Measurements from ENCODE around the gene SAP130. TPM values are rescaled to one million over a fixed set of nuclear protein-coding genes. Genes with fewer than 3 reads are reported as not detected.
A peak's percentile ranks its signal among the peaks of the same experiment; 100 is the strongest.
"Not testable (repeated sequence)": the region's sequence is repeated elsewhere in the genome, so short reads cannot be mapped to it uniquely, and the experiment has no call there.

The SAP130 gene
- polyA plus RNA-seq, 5 donors, result 22.1 to 26.8 (median 23.1) TPM

DNA sequence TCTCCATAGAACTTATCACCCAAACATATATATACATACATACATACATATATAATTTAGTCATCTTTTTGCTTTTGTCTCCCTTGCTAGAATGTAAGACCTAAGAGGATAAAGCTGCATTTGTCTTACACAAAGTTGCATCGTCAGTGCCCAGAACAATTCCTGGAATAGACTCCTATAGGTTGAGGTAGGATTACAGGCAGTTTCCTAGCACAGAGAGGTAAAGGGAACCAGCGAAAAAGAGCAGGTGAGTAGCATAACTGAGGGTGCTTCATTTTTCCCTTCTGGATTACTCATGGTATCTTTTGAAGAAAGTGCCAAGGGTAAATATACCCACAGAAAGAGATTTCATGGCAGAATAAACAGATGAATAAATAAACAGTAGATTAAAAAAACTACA lies 74.0 kb downstream of the SAP130 start:
- DNase-seq, result no peak

DNA sequence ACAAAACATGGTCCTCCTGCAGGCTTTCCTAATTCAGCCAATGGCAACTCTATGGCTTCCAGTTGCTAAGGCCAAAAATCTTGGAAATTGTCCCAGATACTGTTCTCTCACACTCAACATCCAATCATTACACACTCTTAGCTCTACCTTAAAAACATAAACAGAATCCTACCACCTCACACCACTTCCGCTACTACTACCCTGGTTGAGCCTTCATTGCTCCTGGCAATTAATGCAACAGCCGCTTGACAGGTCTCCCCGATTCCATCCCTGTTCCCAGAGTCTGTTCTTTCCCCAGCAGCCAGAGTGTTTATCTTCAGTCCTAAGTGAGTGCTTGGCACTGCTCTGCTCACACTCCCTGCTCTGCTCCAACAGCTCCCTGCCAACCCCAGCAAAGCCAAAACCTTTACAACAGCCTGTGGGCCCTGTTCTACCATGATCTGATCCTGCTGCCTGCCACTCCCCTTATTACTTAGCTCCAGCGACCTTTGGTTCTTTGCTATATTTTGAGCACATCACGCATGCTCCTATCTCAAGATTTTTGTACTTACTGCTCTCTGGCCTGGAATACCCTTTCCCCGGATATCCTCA lies 74.6 kb downstream of the SAP130 start:
- DNase-seq, result peak; percentile 52 to 57

DNA sequence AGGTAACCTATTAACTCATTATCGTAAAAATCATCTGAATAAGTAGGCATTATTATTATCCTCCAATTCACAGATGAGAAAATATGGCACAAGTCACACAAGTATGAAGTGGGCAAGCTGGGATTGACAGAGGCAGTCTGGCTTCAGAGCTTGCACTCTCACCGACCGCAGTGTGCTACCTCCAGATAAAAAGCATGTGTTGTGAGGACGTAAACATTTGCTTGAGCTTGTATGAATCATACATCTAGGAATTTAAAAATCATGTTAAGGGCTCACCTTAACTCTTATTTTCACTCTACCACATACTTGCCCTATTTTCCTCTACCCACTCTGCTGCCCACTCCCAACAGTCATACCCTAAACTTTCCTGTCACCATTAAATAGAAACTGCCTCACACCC lies 76.8 kb downstream of the SAP130 start:
- DNase-seq, result no peak

DNA sequence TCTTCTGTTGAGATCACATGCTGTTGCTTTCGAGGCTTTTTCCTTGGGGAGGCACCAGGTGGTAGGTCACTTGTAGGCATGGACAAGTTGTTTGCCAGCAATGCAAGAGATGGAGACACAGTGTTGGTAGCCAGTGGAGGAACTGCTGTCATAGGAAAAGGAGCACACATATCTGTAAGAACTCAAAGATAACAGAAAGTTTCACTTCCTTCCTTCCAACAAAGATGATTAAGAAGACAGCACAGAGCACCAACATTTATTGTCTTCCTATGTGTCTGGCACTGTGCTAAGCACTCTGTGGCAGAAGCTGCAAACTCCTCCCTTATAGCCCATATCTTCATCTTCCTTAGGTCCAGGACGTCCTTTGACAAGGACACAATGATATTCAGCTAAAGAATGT lies 77.6 kb downstream of the SAP130 start:
- DNase-seq, result no peak

DNA sequence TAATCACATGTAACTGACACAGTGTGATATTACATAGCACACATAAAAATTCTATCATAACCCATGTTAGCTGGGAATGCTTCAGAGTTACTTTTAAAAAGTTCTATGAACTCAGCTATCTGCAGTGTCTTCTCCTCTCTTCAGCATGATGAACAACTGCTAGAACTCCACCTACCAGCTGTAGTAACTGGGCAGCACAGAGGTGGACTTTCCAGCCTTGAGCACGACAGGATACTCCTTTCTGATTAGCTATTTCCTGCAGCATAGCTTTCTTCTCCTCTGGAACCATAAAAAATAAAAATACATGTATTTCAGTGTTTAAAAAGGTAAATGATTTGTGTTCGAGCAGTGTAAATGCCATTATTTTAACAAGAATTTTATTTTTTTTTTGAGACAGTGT lies 82.6 kb downstream of the SAP130 start:
- DNase-seq, result no peak

DNA sequence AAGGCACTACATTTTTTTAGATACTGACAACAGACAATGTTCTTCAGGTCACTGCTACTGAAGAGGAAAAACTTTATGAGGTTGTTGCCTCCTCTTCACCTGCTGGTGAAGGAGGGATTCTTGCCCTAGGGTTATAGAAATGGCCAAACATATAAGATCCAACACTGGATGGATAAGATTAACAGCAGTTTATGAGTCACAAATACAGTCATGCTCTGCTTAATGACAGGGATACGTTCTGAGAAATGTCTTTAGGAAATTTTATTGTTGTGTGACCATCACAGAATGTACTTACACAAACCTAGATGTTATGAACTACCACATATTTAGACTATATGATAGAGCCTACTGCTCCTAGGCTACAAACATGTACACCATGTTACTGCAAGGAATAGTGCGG lies 84.7 kb downstream of the SAP130 start:
- DNase-seq, result no peak

DNA sequence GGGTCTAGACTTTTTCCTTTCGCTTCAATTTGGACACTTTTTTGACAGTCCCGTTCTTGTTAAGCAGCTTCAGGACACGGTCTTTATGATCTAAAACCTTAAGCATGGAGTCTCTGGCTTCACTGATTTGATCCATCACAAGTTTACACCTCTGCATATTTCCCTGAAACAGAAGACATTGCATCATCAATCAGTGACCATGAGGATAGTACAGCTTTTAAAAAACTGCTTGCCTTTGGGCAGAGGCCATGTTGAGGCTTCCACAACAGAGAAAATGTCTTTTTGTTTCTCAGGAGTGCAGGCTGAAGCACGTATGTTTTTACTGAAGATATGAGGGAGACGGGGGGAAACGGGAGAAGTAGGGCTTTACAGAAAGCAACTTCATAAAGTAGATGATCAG lies 85.9 kb downstream of the SAP130 start:
- DNase-seq, result no peak

DNA sequence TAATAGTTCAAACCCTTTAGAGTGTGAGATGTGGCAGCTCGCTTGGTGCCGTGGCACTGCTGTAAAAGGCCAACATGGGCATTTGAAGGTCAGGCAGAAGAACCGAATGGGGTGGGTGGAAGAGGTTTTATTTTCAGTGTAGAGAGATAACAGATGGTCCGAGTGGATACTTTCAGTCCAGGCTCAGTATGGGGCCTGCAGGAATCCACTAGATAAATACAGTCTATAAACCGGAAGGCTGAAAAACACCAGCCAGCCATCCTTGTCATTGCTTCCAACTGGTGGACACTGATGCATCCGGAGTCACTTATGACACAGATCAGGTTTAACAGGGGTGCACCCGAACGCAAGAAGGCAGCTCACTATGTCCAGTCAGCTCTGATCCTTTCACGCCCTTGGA lies 86.4 kb downstream of the SAP130 start:
- DNase-seq, result no peak

DNA sequence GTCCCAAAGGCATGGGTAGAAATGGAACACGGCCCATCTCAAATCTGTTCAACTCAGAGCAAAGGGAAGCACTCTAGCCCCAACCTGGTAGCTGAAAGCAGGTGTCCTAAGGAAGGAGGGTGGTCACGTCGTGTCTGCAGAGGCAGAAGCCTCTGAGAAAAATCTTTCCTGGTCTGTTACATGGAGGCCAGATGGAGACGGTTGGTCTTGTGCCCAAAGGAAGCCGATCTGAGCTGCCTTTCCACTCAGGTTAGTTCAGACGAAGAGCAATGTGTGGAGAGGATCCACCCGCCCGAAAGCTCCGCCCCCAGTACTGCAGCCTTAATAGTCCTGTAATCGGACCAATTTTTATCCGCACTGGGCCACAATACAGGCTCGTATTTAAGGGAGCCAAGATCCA lies 87.2 kb downstream of the SAP130 start:
- DNase-seq, result no peak

DNA sequence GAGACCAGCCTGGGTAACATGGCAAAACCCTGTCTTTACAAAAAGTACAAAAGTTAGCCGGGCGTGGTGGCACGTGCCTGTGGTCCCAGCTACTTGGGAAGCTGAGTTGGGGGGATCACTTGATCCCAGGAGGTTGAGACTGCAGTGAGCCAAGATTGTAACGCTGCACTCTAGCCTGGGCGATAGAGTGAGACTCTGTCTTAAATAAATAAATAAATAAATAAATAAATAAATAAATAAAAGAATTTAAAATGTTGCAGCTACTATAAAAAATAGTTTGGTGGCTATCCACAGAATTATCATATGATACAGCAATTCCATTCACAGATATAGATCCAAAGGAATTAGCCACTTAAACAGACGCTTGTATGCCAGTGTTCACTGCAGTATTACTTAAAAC lies 92.5 kb downstream of the SAP130 start:
- DNase-seq, result no peak

DNA sequence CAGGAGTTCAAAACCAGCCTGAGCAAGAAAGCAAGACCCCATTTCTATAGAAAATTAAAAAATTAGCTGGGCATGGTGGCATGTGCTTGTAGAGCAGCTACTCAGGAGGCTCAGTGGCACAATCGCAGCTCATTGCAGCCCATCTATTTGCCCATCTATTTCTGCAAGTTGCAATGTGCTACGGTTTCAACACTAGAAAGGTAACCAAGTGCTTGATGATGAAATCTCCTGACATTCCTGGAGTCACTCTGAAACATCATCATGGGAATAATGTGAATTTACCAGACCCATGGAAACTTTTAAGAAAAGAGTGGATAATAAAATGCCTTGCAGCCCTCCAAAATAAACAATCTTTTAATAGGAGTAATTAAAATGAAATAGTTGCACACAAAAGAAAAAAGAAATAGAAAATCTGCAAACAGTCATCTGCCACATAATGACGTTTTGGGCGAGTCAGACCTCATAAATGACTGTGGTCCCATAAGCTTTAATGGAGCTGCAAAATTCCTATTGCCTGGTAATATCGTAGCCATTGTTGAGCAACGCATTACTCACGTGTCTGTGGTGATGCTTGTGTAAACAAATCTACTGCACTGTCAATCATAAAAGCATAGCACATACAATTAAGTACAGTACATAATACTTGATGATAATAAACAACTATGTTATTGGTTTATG lies 95.5 kb downstream of the SAP130 start:
- DNase-seq, result peak; percentile 24 to 42

DNA sequence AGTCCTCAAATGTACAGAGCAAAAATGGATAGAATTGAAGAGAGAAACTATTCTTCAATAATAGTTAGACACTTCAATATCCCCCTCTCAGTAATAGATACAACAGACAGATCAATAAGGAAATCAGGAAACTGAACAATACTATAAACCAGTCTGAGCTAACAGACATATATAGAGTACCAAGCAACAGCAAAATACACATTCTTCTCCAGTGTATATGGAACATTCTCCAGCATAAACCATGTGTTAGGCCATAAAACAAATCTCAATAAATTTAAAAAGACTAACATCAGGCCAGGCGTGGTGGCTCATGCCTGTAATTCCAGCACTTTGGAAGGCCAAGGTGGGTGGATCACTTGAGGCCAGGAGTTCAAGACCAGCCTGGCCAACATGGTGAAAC lies 98.4 kb downstream of the SAP130 start:
- DNase-seq, result no peak

DNA sequence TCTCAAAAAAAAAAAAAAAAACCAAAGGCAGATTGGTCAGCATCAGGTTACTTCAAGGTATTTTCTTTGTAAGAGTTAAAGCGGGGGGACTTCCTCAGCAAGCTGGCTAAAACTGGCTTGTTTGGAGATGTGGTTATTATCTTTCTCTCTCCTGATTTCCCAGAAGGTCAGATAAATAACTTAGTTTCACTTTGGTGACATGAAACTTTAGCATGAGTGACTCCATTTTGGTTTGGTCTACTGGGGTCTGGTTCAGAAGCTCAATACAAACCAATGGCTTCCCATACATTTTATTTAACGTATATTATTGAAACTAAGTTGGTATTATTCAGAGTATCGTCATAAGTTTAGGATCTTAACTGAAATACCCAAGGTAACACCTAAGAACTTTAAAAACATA lies 100.5 kb downstream of the SAP130 start:
- DNase-seq, result no peak

DNA sequence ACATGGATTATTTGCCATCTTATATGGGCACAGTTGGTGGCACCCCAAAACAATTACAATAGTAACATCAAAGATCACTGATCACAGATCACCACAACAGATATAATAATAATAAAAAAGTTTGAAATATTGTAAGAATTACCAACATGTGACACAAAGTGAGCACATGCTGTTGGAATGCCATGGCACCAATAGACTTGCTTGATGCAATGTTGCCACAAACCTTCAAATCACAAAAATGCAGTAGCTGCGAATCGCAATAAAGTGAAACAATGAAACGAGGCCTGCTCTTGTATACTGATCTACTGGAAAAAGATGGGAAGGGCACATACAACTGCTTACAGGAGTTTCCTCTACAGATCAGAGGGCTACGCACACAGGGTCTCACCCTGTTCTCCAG lies 109.9 kb downstream of the SAP130 start:
- no peak for DNase-seq

DNA sequence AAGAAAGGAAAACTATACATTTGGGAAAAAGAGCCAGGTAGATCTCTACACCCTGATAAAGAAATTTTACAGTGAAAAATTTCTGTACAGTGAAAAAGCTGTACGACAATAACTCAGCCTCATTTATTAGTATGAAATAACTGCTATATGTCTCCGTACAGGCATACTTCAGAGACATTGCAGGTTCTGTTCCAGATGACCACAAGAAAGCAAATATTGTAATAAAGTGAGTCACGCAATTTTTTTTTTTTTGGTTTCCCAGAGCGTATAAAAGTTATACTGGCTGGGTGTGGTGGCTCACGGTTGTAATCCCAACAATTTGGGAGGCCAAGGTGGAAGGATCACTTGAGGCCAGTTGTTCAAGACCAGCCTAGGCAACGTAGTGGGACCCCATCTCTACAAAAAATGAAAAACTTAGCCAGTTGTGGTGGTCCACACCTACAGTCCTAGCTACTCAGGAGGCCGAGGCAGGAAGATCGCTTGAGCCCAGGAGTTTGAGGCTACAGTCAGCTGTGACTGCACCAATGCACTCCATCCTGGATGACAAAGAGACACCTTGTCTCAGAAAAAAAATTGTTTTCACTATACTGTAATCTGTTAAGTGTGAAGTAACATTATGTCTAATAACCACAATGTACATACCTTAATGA lies 113.9 kb downstream of the SAP130 start:
- DNase-seq, result no peak

DNA sequence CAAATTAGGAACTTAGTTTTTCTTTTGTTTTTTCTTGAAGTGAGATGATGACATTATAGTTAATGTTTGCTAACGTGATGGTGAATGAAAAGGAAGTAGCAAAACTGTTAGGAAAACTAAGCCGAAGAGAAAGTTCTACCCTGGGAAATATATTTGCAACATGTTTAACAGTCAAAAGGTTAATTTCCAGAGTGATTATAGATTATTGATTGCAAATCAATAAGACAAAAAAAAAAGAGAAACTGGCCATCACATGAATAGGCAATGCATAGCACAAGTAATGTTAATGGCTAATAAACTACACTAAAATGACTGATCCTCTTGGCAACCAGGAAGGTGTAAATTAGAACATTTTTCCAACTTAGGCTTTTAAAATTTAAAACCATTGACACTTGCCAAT lies 116.1 kb downstream of the SAP130 start:
- DNase-seq, result no peak

DNA sequence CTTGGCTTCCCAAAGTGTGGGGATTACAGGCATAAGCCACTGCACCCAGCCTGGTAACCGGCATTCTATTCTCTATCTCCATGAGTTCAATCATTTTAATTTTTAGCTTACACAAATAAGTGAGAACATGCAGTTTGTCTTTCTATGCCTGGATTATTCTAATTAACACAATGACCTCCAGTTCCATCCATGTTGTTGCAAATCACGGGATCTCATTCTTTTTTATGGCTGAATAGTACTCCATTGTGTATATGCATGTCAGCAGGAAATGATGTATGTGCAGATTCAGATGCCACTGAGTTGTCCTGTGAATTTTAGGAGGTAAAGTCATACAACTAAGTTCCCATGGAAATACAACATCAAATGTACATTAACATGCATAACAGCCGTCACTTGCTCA lies 117.4 kb downstream of the SAP130 start:
- no peak for DNase-seq

DNA sequence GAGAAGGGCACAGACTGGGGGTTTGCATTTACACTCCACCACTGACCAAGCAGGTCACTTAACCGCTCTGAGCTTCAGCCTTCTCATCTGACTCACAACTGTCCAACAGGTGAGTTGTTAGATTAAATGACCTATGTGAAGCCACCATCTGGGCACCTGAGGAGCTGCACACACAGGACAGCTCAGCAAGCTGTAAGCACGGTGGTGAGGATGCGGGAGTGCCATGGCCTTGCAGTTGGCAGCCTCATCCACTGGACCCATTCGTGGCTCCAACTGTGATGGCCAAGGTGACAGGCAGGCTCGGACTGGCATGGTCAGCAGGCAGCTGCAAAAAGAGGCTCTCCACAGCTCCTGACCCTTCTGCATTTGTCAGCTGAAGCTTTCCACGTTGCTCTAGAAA lies 118.8 kb downstream of the SAP130 start:
- DNase-seq, result no peak

DNA sequence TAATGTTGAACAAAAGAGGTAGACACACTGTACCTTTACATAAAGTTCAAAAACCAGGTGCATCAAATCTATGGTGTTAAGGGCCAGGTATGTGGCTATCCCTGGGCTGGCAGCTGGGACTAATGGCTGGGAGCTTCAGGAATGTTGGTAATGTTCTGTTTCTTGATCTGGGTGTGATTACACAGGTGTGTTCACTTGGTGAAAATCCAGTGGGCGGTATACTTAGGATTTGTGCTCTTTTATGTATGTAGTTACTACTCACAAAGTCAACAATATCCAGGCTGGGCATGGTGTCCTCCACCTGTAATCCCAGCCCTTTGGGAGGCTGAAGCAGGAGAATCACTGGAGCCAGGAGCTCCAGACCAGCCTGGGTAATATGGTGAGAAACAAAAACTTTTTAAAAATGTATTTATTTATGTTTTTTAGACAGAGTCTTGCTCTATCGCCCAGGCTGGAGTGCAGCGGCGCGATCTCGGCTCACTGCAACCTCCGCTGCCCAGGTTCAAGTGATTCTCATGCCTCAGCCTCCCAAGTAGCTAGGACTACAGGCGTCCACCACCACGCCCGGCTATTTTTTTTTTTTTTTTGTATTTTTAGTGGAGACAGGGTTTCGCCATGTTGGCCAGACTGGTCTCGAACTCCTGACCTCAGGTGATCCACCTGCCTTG lies 120.0 kb downstream of the SAP130 start:
- not testable (repeated sequence) for DNase-seq

DNA sequence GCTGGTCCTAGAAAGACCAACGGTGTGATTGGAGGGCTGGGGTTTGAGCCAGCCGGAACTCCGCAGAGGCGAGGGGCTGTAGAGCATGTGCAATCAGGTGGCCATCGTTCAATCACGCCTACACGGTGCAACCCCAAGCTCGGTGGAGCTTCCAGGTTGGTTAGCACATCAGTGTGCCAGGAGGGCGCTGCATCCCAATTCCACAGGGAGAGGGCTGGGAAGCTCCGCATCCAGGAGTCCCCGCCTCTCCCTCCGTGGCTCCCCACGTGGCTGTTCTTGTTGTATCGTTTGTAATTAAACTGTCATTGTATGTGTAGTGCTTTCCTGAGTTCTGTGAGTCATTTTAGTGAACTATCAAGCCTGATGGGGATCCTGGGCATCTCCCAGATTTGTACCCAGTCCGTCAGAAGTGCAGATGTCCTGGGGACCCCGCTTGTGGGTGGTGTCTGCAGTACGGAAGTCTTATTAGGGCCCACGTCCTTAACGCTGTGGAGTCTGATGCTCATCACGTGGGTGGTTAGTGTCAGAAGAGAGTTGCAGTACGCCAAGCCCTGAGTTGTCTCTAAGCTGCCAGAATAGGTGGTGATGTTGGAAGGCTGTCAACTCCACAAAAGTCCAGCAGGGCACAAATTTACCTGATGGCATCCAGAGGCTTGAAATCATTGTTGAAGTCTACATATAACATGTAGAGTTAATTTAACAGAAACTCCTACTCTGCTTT lies 121.5 kb downstream of the SAP130 start:
- no peak for DNase-seq

DNA sequence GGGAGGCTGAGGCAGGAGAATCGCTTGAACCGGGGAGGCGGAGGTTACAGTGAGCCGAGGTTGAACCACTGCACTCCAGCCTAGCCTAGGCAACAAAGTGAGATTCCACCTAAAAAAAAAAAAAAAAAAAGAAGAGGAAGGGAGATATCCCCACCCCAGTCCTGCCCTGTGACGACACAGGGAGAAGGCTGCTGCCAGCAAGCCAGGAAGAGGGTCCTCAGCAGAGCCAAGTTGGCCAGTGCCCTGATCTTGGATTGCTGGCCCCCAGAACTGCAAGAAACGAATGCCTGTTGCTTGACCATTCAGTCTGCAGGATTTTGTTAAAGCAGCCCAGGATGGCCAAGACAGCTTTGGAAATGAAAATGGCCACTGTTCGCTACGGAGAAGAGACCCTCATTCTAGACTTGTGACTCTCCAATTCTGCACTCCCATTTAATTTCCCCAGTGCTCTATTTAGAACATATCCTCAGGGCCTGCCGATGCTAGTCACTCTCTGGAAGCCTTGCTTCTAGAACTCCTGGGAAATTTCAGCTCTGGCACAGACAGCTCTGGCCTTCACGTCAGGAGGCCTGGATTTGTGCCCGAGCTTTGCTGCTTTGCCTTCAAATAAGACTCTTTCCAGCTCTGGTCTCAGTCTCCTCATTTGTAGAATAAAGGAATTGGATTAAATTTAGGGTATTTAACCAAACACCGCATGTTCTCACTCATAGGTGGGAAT lies 126.4 kb downstream of the SAP130 start:
- peak in 1 of 2 donors; percentile 46 for DNase-seq

Measured in right lung (tissue), 5 donors.